Measurements from ENCODE around the gene ANKRD12. TPM values are rescaled to one million over a fixed set of nuclear protein-coding genes. Genes with fewer than 3 reads are reported as not detected.

Gene ANKRD12
- polyA plus RNA-seq, 1 donor, result 33.8 TPM

Other genes starting within 250 kb of the ANKRD12 start
- 131 TPM for gene NDUFV2, start 34.1 kb upstream of the ANKRD12 start, polyA plus RNA-seq (ENCODE audit: insufficient read length)
- gene TWSG1, start 198.0 kb downstream of the ANKRD12 start, polyA plus RNA-seq (ENCODE audit: insufficient read length), result 80.8 TPM